Erythroblast (primary cell): ENCODE results near the gene TRIM63.

Source experiments
- GATA1 ChIP-seq: IDR thresholded peaks from 2 replicates; pipeline ENCODE4 v1.6.1; 2011; ENCODE audit warnings: low read depth, mild to moderate bottlenecking, control low read depth, low read length, moderate library complexity
- POLR2A ChIP-seq: IDR thresholded peaks from 2 replicates; pipeline ENCODE4 v1.6.1; 2011; ENCODE audit warnings: mild to moderate bottlenecking, low read length

DNA sequence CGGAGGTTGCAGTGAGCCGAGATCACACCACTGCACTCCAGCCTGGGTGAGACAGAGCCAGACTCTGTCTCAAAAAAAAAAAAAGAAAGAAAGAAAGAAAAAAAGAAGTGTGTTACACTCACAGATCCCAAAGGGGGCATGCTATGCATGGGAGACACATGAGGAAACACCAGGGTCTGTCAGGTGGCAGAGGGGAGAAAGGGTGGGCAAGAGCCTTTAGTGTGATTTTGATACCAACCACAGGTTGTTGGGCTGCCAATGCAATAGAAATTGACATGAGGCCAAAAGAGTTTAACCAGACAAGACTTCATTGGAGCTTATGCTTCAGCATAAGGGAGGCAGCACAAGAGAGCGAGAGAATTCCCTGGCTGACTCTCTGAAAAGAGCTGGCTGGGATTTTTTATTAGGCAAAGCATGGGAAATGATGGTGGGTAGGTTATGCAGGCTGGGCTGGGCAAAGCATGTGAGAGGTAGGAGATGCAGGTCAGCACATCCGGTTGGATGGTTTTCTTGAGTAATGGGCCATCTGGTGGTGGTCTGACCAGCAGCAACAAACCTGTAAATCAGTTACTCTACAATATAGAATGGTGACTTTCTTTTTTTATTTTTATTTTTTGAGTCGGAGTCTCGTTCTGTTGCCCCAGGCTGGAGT is 57.5 kb downstream of the TRIM63 start:
- TF ChIP-seq POLR2A (no peak), GATA1 (no peak)
